GM19239 (cell line): Measurements from ENCODE around the gene GMPPA.

Experiments
- DNase-seq: peaks from one replicate; pipeline ENCODE4 v3.0.0; 2011; ENCODE audit warnings: low spot score; ENCODE audit not compliant: insufficient read length
- FAIRE-seq: peaks from 2 replicates; lab custom pipeline; 2011; peaks lifted over from hg19 to GRCh38; lab: Jason Lieb, UNC

The GMPPA gene

GRCh38 chr2:219515874-219516629, 17.4 kb downstream of the GMPPA start:
- no peak for DNase-seq
- FAIRE-seq: no peak

- no peak for DNase-seq
- FAIRE-seq: no peak
These were observed 18.2 kb downstream of the GMPPA start for GRCh38 chr2:219516888-219517287.

GRCh38 chr2:219517954-219518778, 19.5 kb downstream of the GMPPA start:
- DNase-seq (no peak), FAIRE-seq (no peak)

- DNase-seq (no peak), FAIRE-seq (no peak)
These were observed 20.8 kb downstream of the GMPPA start for GRCh38 chr2:219519526-219519916.

GRCh38 chr2:219520079-219520478, 21.4 kb downstream of the GMPPA start:
- DNase-seq: no peak
- no peak for FAIRE-seq

GRCh38 chr2:219521066-219521880, 22.6 kb downstream of the GMPPA start:
- DNase-seq (peak; percentile 53), FAIRE-seq (no peak)

GRCh38 chr2:219522111-219523030, 23.7 kb downstream of the GMPPA start:
- FAIRE-seq (no peak), DNase-seq (no peak)

GRCh38 chr2:219523031-219523671, 24.5 kb downstream of the GMPPA start:
- DNase-seq (no peak), FAIRE-seq (no peak)

GRCh38 chr2:219524817-219525216, 26.1 kb downstream of the GMPPA start:
- DNase-seq (no peak), FAIRE-seq (no peak)

GRCh38 chr2:219525533-219526232, 27.0 kb downstream of the GMPPA start:
- DNase-seq: no peak
- FAIRE-seq: no peak

- DNase-seq: no peak
- no peak for FAIRE-seq
These were observed 27.8 kb downstream of the GMPPA start for GRCh38 chr2:219526320-219527075.

- FAIRE-seq: no peak
These were observed 28.3 kb downstream of the GMPPA start for GRCh38 chr2:219527076-219527394.

GRCh38 chr2:219527472-219527871, 28.8 kb downstream of the GMPPA start:
- FAIRE-seq: no peak
- DNase-seq: no peak

More at GRCh38 chr2:219527076-219527394, 28.3 kb downstream of the GMPPA start:
- no peak for DNase-seq

- peak; percentile 96 for DNase-seq
- FAIRE-seq: peak; percentile 64
These were observed 31.6 kb downstream of the GMPPA start for GRCh38 chr2:219530048-219530963.

- DNase-seq: no peak
- no peak for FAIRE-seq
These were observed 33.1 kb downstream of the GMPPA start for GRCh38 chr2:219531639-219532377.

GRCh38 chr2:219532378-219532649, 33.6 kb downstream of the GMPPA start:
- DNase-seq: no peak
- FAIRE-seq: no peak
